Erythroblast (primary cell): Measurements from ENCODE around the gene C17orf67.

Experiments used
- GATA1 ChIP-seq: IDR thresholded peaks from 2 replicates; pipeline ENCODE4 v1.6.1; 2011; ENCODE audit warnings: low read depth, mild to moderate bottlenecking, control low read depth, low read length, moderate library complexity
- POLR2A ChIP-seq: IDR thresholded peaks from 2 replicates; pipeline ENCODE4 v1.6.1; 2011; ENCODE audit warnings: mild to moderate bottlenecking, low read length

DNA sequence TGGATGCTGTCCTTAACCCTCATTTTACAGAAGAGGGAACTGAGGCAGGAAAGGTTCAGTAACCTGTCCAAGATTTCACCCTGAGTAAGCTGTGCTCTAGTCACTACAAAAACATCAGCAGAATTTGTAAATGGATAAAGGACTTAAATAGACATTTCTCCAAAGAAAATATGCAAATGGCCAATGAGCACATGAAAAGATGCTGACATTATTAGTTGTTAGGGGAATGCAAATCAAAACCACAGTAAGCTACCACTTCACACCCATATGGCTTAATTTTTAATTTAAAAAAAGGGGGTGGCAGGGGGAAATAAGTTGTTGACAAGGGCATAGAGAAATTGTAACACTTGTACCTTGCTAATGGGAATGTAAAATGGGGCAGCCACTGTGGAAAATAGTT, 51.4 kb downstream of the C17orf67 start:
- TF ChIP-seq POLR2A: no peak
- no peak for TF ChIP-seq GATA1
